Hippocampal formation (tissue), 2 donors: ENCODE results near the gene NKX1-2.
A peak's percentile ranks its signal among the peaks of the same experiment; 100 is the strongest.

Source experiments
- DNase-seq, 2 donors: peaks; one replicate each; lab custom pipeline; 2025; lab: John Stamatoyannopoulos, UW

Gene NKX1-2

GRCh38 chr10:124476043-124476725, 26.3 kb upstream of the NKX1-2 start:
- no peak for DNase-seq

- no peak for DNase-seq
Observed at GRCh38 chr10:124474514-124475070, 24.8 kb upstream of the NKX1-2 start.

GRCh38 chr10:124473070-124473469, 23.2 kb upstream of the NKX1-2 start:
- no peak for DNase-seq

GRCh38 chr10:124472071-124472470, 22.2 kb upstream of the NKX1-2 start:
- DNase-seq: no peak

GRCh38 chr10:124470544-124471434, 21.0 kb upstream of the NKX1-2 start:
- no peak for DNase-seq

GRCh38 chr10:124469956-124470484, 20.2 kb upstream of the NKX1-2 start:
- DNase-seq: no peak

- no peak for DNase-seq
Observed at GRCh38 chr10:124468624-124469023, 18.8 kb upstream of the NKX1-2 start.

- DNase-seq: no peak
Observed at GRCh38 chr10:124467165-124467564, 17.3 kb upstream of the NKX1-2 start.

GRCh38 chr10:124465777-124466488, 16.1 kb upstream of the NKX1-2 start:
- DNase-seq: no peak

- DNase-seq: no peak
Observed at GRCh38 chr10:124465003-124465776, 15.4 kb upstream of the NKX1-2 start.

GRCh38 chr10:124464028-124464965, 14.5 kb upstream of the NKX1-2 start:
- DNase-seq: no peak

GRCh38 chr10:124462348-124462695, 12.5 kb upstream of the NKX1-2 start:
- DNase-seq: no peak

- DNase-seq: peak; percentile 75 to 85
Observed at GRCh38 chr10:124461642-124462347, 12.0 kb upstream of the NKX1-2 start, which contains the start of gene LHPP. LHPP (plus strand) TSS chr10:124461823; CDS start chr10:124461863, 40 bp downstream.

GRCh38 chr10:124460144-124460543, 10.3 kb upstream of the NKX1-2 start:
- no peak for DNase-seq

- no peak for DNase-seq
Observed at GRCh38 chr10:124459395-124459794, 9.6 kb upstream of the NKX1-2 start.

GRCh38 chr10:124458889-124459288, 9.1 kb upstream of the NKX1-2 start:
- DNase-seq: no peak

- no peak for DNase-seq
Observed at GRCh38 chr10:124458473-124458872, 8.6 kb upstream of the NKX1-2 start.

- no peak for DNase-seq
Observed at GRCh38 chr10:124455441-124455840, 5.6 kb upstream of the NKX1-2 start.

GRCh38 chr10:124453960-124454610, 4.2 kb upstream of the NKX1-2 start:
- no peak for DNase-seq
